ENCODE data around the gene VPS51. TPM values are rescaled to one million over a fixed set of nuclear protein-coding genes. Genes with fewer than 3 reads are reported as not detected.

VPS51 gene
- total RNA-seq, 4 donors from 2014 or later: 185 to 414 (median 237) TPM

DNA sequence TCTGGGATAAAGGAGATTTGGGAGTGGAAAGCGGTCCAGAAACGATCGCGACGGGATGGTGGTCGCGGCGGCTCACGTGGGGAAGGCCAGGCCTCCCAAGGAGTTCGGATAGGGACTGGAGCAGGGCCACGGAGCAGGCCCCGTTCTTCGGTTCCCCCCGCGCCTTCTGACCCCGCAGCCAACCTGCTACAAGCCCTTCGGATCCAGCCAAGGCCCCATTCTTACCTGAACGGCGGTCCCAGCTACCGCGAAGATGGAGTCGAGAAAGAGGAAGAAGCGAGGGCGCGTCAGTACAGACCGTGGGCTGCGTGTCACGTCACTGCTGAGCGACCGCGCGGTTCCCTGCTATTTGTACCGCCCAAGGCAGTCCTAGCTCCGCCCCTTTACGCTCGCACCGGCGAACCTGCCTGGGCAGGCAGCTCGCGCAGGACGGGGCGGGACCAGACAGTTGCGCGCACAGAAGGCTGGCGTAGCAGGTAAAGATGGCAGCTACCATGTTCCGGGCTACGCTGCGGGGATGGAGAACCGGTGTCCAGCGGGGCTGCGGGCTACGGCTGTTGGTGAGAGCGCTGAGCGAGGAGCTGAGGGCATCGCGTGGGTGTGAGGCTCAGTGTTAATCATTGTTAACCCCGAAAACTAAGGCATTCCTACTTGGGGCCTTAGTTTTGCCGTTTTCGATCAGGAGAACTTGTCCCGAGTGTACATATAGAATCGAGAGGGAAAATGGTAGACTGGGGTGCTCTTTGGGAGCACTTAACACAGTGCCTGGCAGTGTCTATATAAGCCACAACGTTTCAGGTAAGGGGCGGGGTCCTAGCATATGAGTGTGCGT is 26.1 kb downstream of the VPS51 start, which contains the start of the genes FAU and MRPL49:
Gene FAU, minus strand, starts transcription at position 270 of the 832 bp plus-strand sequence. CDS start 321 bp downstream, outside the sequence.
Gene MRPL49, plus strand, starts transcription at position 457 of the 832 bp plus-strand sequence. Its CDS starts 26 bp downstream, at position 483.
- peak; percentile 99 for DNase-seq (ENCODE audit: extremely low spot score)
- under 1% methylated on average over 32 of the region's 64 CpGs for WGBS
- Histone ChIP-seq H3K4me1 (peaks cover 29 to 47% (median 39%) of the 10 kb centered on the region in 4 donors), H3K27me3 (no peaks in the 10 kb centered on the region), H3K9me3 (no peaks in the 10 kb centered on the region), H3K27ac (replicated peaks in 1 of 4) (peak within 1 kb of the TSS; percentile 93 to 95 (median 94)), H3K4me3 (peak within 1 kb of the TSS; percentile 73 to 91 (median 82)), H3K36me3 (peaks cover 28 to 64% (median 58%) of the 10 kb centered on the region in 4 donors)
- TF ChIP-seq, protein P1, sequence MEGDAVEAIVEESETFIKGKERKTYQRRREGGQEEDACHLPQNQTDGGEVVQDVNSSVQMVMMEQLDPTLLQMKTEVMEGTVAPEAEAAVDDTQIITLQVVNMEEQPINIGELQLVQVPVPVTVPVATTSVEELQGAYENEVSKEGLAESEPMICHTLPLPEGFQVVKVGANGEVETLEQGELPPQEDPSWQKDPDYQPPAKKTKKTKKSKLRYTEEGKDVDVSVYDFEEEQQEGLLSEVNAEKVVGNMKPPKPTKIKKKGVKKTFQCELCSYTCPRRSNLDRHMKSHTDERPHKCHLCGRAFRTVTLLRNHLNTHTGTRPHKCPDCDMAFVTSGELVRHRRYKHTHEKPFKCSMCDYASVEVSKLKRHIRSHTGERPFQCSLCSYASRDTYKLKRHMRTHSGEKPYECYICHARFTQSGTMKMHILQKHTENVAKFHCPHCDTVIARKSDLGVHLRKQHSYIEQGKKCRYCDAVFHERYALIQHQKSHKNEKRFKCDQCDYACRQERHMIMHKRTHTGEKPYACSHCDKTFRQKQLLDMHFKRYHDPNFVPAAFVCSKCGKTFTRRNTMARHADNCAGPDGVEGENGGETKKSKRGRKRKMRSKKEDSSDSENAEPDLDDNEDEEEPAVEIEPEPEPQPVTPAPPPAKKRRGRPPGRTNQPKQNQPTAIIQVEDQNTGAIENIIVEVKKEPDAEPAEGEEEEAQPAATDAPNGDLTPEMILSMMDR (IDR thresholded peaks at IDR 0.05): peak in 1 of 3 experiments; percentile 27
- TF ChIP-seq POLR2A (IDR thresholded peaks at IDR 0.05; ENCODE audit: low read depth): peak; percentile 83
- no peak for TF ChIP-seq EP300 (IDR thresholded peaks at IDR 0.05)
- peak; percentile 99 to 100 for TF ChIP-seq POLR2AphosphoS5 (IDR thresholded peaks at IDR 0.05)
- intact Hi-C loops (cut with DNase I): no loop called here

DNA sequence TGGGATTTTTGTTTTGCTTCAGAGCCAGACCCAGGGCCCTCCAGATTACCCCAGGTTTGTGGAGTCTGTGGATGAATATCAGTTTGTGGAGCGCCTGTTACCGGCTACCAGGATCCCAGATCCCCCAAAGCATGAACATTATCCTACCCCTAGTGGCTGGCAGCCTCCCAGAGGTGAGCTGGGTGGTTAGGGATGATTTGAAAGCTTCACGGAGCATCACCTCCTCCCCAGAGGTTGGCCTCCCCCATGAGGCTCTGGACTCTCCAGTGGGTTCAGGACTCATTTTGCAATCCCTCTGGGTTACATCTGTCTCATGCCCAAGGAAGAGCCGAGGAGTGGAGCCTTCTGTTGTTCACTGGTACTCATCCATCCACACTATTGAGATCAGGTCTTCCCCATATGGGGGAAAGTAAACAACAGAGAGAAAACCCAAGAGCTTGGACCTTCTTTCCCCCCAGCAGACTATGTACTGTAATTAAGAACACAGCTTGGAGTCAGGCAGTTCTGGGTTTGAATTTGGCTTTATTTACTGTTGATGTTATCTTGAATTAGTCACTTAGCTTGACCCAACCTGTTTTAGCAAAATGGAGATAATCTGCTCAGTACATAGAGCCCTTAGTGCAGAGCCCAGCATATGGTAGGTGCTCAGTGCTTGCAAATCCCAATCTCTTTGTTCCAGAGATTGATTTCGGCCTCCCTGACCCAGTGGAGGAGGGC is 28.6 kb downstream of the VPS51 start:
- H3K36me3 ChIP-seq: peaks cover 51 to 71% (median 69%) of the 10 kb centered on the region in 4 donors
- no peak overlapping the region for H3K27ac ChIP-seq (replicated peaks in 1 of 4)
- peaks cover 23 to 38% (median 32%) of the 10 kb centered on the region in 4 donors for H3K4me1 ChIP-seq
- no peak for DNase-seq (ENCODE audit: extremely low spot score)
- H3K4me3 ChIP-seq: no peak overlapping the region
- intact Hi-C loops (cut with DNase I): no loop called here
- H3K9me3 ChIP-seq: no peaks in the 10 kb centered on the region
- H3K27me3 ChIP-seq: no peaks in the 10 kb centered on the region
- WGBS: 85% methylated on average over 4 of the region's 5 CpGs
- TF ChIP-seq POLR2A (IDR thresholded peaks at IDR 0.05; ENCODE audit: low read depth): no peak
- TF ChIP-seq EP300 (IDR thresholded peaks at IDR 0.05): no peak
- TF ChIP-seq, protein P1 (IDR thresholded peaks at IDR 0.05): no peak
- TF ChIP-seq POLR2AphosphoS5 (IDR thresholded peaks at IDR 0.05): no peak

DNA sequence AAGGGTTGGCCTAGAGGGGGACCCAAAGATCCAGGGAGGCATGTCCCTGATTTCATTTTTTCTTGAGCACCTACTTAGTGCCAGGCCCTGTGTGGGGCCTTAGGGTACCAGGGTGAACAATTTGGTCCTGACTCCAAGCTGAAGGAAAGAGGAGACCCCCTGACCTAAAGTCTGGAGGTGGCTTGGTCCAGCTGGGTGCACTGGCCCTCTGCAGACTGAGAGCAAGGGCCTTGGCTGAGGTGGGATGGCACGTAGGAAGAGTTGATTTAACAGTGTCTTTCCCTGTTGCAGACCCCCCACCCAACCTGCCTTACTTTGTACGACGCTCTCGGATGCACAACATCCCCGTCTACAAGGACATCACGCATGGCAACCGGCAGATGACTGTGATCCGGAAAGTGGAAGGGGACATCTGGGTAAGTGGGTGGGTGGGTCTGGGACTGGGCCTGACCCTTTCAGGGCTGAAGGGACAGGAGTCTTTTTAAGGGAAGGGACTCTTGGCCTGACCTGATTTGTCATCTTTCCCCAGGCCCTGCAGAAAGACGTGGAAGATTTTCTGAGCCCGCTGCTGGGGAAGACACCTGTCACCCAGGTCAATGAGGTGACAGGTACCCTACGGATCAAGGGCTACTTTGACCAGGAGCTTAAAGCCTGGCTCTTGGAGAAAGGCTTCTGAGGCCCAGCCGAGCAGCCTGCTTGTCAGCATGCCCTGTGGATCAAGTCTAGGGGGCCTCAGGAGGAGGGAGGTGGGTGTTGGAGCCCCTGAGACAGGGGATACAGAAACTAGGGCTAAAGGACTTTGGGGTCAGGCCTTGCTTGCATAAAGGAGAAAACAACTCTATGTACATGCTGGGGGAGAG is 29.4 kb downstream of the VPS51 start:
- H3K27me3 ChIP-seq: no peaks in the 10 kb centered on the region
- H3K27ac ChIP-seq (replicated peaks in 1 of 4): no peak overlapping the region
- H3K4me3 ChIP-seq: no peak overlapping the region
- 86% methylated on average over 11 of the region's 12 CpGs for WGBS
- peaks cover 20 to 33% (median 30%) of the 10 kb centered on the region in 4 donors for H3K4me1 ChIP-seq
- intact Hi-C loops (cut with DNase I): no loop called here
- TF ChIP-seq POLR2A (IDR thresholded peaks at IDR 0.05; ENCODE audit: low read depth) (no peak), EP300 (IDR thresholded peaks at IDR 0.05) (no peak), POLR2AphosphoS5 (IDR thresholded peaks at IDR 0.05) (no peak)
- TF ChIP-seq, protein P1 (IDR thresholded peaks at IDR 0.05): no peak
- no peaks in the 10 kb centered on the region for H3K9me3 ChIP-seq
- peaks cover 58 to 71% (median 69%) of the 10 kb centered on the region in 4 donors for H3K36me3 ChIP-seq
- no peak for DNase-seq (ENCODE audit: extremely low spot score)

DNA sequence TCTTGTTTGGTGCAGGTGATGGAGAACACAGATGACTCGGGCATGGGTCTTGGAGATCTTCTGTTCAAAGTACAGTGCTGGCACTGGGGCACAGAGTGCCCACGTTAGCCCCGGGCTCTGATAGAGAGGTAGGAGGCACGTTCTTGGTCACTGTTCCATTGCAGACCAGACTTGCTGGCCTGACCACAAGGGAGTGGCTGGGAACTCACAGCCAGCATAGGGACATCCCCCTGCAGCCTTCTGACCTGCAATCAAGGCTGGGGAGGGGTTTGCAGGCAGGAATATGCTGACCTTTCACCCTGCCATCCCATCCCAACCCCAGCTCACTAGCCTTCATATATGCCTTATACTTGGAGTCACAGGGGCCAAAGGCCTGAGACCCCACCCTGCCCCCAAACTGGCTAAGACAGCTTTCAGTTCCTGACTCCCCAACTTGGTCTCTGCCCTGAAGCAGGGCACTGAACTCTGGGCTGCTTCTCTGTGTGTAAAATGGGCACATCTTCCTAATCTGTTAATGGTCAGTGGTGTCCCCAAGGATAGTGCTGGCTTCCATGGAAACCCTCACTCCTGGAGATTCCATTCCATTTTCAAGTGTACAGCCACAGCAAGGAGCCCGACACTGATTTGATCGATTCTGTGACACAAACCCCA is 30.7 kb downstream of the VPS51 start:
- intact Hi-C loops (cut with DNase I): no loop called here
- H3K27ac ChIP-seq (replicated peaks in 1 of 4): no peak overlapping the region

More for the DNA sequence above, 30.7 kb downstream of the VPS51 start:
- Histone ChIP-seq H3K9me3 (no peaks in the 10 kb centered on the region), H3K4me1 (peaks cover 9 to 21% (median 19%) of the 10 kb centered on the region in 4 donors), H3K4me3 (no peak overlapping the region), H3K27me3 (no peaks in the 10 kb centered on the region), H3K36me3 (peaks cover 64 to 77% (median 75%) of the 10 kb centered on the region in 4 donors)
- no peak for DNase-seq (ENCODE audit: extremely low spot score)
- 85% methylated on average over 4 of the region's 6 CpGs for WGBS
- no peak for TF ChIP-seq EP300 (IDR thresholded peaks at IDR 0.05)
- TF ChIP-seq POLR2AphosphoS5 (IDR thresholded peaks at IDR 0.05): no peak
- TF ChIP-seq, protein P1 (IDR thresholded peaks at IDR 0.05): no peak
- no peak for TF ChIP-seq POLR2A (IDR thresholded peaks at IDR 0.05; ENCODE audit: low read depth)

Data from esophagus muscularis mucosa (tissue), 4 donors.